PFSK-1 (cell line): Measurements from ENCODE around the gene SERP2.

Experiments used
- FOXP2 ChIP-seq: optimal IDR thresholded peaks from 2 replicates; pipeline ENCODE3; 2011; ENCODE audit warnings: borderline replicate concordance, control low read depth, inconsistent platforms; ENCODE audit not compliant: insufficient read depth; ENCODE audit errors: extremely low read length, extremely low read depth
- POLR2AphosphoS5 ChIP-seq: IDR thresholded peaks from 2 replicates; pipeline ENCODE4 v1.6.1; 2012; ENCODE audit warnings: low read depth, mild to moderate bottlenecking, control low read depth, low read length, moderate library complexity
- REST ChIP-seq, 2 experiments: IDR thresholded peaks; 2 replicates each; pipeline versions ENCODE4 v1.6.1 to v1.8.0; 2011 to 2012; ENCODE audit warnings: low read depth in 2 of 2, low read length in 2 of 2, control low read depth in 1 of 2, inconsistent platforms in 1 of 2, mild to moderate bottlenecking in 1 of 2, moderate library complexity in 1 of 2; ENCODE audit not compliant: insufficient read depth in 1 of 2
- SIN3A ChIP-seq: IDR thresholded peaks from 2 replicates; pipeline ENCODE4 v1.6.1; 2012; ENCODE audit warnings: mild to moderate bottlenecking, low read length, moderate library complexity, borderline replicate concordance; ENCODE audit not compliant: insufficient read depth
- TAF1 ChIP-seq: IDR thresholded peaks from 2 replicates; pipeline ENCODE4 v1.6.1; 2012; ENCODE audit warnings: low read length, control low read depth, borderline replicate concordance; ENCODE audit not compliant: insufficient read depth

GRCh38 chr13:44404261-44405132 is 30.9 kb downstream of the SERP2 start:
- TF ChIP-seq SIN3A (no peak), REST (IDR thresholded peaks at IDR 0.05; ENCODE audit: insufficient read depth in 1 of 2, low read depth in 2 of 2, low read length in 2 of 2) (no peak), POLR2AphosphoS5 (no peak), TAF1 (no peak), FOXP2 (no peak)
